Central memory CD8-positive, alpha-beta T cell (primary cell): ENCODE data around the gene PMEPA1.

ENCODE experiments used
- ATAC-seq: fragments of 150-1000 bp; cut with Tn5 transposase; replicated peaks from 2 replicates; pipeline ENCODE4 v1.10.0; 2022; ENCODE audit warnings: mild to moderate bottlenecking, moderate FRiP score, moderate number of reproducible peaks; ENCODE audit not compliant: poor library complexity, severe bottlenecking; ENCODE audit errors: extremely low read depth
- DNase-seq, 2 donors: peaks; one replicate each; pipeline ENCODE4 v3.0.0; 2021; ENCODE audit warnings: low spot score in 2 of 2
- H3K27ac Mint-ChIP-seq: one replicate; pipeline ENCODE4 v1.8.0; 2022; ENCODE audit warnings: low read depth, mild to moderate bottlenecking, moderate library complexity, mixed read lengths
- H3K27me3 Mint-ChIP-seq: one replicate; pipeline ENCODE4 v1.8.0; 2022; ENCODE audit warnings: mixed read lengths
- H3K36me3 Mint-ChIP-seq: one replicate; pipeline ENCODE4 v1.8.0; 2022; ENCODE audit warnings: mild to moderate bottlenecking, moderate library complexity, mixed read lengths; ENCODE audit not compliant: insufficient read depth
- H3K4me1 Mint-ChIP-seq: one replicate; pipeline ENCODE4 v1.8.0; 2022; ENCODE audit warnings: mixed read lengths
- H3K4me3 Mint-ChIP-seq: one replicate; pipeline ENCODE4 v1.8.0; 2022; ENCODE audit warnings: mild to moderate bottlenecking, moderate library complexity, mixed read lengths
- H3K9me3 Mint-ChIP-seq: one replicate; pipeline ENCODE4 v1.8.0; 2022; ENCODE audit warnings: mixed read lengths

The PMEPA1 gene

GRCh38 chr20:57663241-57663640 lies 46.6 kb downstream of the PMEPA1 start:
- ATAC-seq (no peak), DNase-seq (no peak)
- Mint-ChIP-seq H3K36me3 (no peaks in the 10 kb centered on the region), H3K27me3 (no peaks in the 10 kb centered on the region), H3K27ac (no peak overlapping the region), H3K9me3 (no peaks in the 10 kb centered on the region), H3K4me1 (peaks cover 2% of the 10 kb centered on the region), H3K4me3 (no peak overlapping the region)

DNA sequence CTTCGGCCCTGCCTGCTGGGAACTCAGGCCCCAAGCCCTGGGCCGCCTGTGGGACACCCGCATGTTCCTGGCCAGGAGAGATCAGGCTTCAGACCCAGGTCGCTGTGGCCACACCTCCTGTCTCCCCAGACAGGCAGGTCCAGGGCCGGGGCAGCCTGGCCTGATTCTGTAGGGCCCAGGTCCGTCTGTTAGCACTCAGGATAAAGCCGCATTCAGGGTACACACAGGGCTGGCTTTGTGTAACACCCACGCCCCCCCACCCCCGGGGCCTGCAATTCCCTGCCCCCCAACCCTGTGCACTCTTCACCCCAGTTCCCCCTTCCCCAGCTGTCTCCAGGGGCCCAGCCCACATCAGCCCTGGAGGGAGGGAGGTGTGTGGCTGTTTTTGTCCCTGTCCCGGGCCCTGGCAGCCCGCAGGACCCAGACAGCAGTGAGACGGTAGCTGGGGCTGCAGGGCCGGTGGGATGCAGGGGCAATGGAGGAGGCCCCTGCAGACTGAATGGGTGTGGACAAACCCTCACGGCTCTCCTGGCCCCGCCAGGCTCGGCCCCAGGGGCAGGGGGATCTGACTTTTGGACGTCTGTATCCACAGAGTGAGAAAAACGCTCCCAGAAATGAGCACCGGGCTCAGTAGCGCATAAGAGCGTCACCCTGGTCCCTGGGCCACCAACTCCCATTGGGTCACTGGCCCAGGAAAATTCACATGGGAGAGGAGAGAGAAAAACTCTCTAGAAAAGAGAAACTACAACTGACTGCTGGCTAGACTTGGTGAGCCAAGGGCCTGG lies 47.2 kb downstream of the PMEPA1 start:
- H3K27ac Mint-ChIP-seq, result no peak overlapping the region
- ATAC-seq, result no peak

GRCh38 chr20:57661746-57662455 lies 47.9 kb downstream of the PMEPA1 start:
- Mint-ChIP-seq H3K4me3 (no peak overlapping the region), H3K4me1 (peaks cover 8% of the 10 kb centered on the region), H3K9me3 (no peaks in the 10 kb centered on the region), H3K27ac (no peak overlapping the region), H3K27me3 (no peaks in the 10 kb centered on the region), H3K36me3 (no peaks in the 10 kb centered on the region)
- DNase-seq (no peak), ATAC-seq (no peak)

More for the DNA sequence above, 47.2 kb downstream of the PMEPA1 start:
- Mint-ChIP-seq H3K27me3 (no peaks in the 10 kb centered on the region), H3K36me3 (no peaks in the 10 kb centered on the region), H3K9me3 (no peaks in the 10 kb centered on the region), H3K4me3 (no peak overlapping the region), H3K4me1 (peaks cover 8% of the 10 kb centered on the region)
- DNase-seq, result no peak

DNA sequence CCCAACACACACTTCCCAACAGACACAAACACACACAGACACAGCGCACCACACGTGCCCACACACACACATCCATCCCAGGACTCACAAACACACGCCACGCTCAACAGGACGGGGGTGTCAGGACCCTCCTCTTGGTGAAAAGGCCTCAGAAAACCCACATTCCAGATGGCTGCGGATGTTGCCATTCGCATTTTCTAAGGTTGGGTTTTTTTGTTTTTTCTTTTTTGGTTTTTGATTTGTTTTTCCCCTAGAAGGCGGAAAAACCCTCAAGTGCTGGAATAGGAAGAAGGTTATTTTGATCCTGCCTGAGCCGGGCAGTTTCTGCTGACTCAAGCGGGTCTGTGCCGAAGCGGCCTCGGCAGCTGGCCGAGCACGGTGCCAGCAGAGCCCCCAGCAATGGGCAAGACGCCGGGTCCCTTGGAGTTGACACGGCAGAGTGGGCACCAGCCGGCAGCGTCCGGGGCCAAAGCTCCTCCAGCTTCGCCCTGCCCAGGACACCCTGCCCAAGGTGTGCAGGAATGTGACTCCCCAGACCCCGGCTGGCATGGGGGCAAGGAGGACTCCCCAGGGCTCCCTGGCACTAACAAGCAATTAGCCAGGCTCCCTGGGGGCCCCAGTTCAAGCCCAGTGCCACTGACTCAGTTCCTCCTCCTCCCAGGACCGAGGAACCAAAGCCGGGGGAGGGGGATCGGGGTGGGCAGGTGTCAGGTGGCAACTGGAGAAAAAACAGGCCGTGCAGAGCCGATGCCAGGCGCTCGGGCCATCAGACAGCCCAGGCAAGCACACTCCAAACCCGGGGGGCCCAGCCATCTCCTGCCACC lies 48.7 kb downstream of the PMEPA1 start:
- H3K9me3 Mint-ChIP-seq, result no peaks in the 10 kb centered on the region
- peaks cover 8% of the 10 kb centered on the region for H3K4me1 Mint-ChIP-seq
- H3K27ac Mint-ChIP-seq, result no peak overlapping the region
- DNase-seq (no peak), ATAC-seq (no peak)
- H3K36me3 Mint-ChIP-seq, result no peaks in the 10 kb centered on the region
- no peak overlapping the region for H3K4me3 Mint-ChIP-seq
- H3K27me3 Mint-ChIP-seq, result no peaks in the 10 kb centered on the region

DNA sequence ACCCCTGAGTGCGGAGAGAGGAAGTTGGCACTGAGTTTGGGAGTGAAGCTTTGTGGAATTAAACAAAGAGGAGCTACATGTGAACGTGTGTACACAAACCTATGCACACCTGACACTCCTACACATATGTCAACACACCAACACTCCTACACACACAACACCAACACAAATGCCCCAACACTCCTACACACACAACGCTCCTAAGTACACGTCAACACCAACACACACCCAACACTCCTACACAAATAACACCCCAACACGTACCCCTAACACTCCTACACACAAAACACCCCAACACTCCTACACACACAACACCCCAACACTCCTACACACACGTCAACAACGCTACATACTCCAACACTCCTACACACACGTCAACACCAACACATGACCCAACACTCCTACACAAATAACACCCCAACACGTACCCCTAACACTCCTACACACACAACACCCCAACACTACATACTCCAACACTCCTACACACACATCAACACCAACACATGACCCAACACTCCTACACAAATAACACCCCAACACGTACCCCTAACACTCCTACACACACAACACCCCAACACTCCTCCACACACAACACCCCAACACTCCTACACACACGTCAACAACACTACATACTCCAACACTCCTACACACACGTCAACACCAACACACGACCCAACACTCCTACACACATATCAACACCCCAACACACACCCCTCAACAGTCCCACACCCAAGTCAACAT lies 49.5 kb downstream of the PMEPA1 start:
- DNase-seq (no peak), ATAC-seq (no peak)
- H3K36me3 Mint-ChIP-seq, result no peaks in the 10 kb centered on the region
- no peaks in the 10 kb centered on the region for H3K9me3 Mint-ChIP-seq
- no peak overlapping the region for H3K4me3 Mint-ChIP-seq
- H3K4me1 Mint-ChIP-seq, result peaks cover 8% of the 10 kb centered on the region
- no peak overlapping the region for H3K27ac Mint-ChIP-seq
- no peaks in the 10 kb centered on the region for H3K27me3 Mint-ChIP-seq

- no peak for DNase-seq
- Mint-ChIP-seq H3K4me1 (peaks cover 14% of the 10 kb centered on the region), H3K27ac (no peak overlapping the region), H3K9me3 (no peaks in the 10 kb centered on the region), H3K4me3 (no peak overlapping the region), H3K27me3 (no peaks in the 10 kb centered on the region), H3K36me3 (peaks cover 1% of the 10 kb centered on the region)
- no peak for ATAC-seq
These were observed 50.2 kb downstream of the PMEPA1 start for GRCh38 chr20:57659517-57660180.

DNA sequence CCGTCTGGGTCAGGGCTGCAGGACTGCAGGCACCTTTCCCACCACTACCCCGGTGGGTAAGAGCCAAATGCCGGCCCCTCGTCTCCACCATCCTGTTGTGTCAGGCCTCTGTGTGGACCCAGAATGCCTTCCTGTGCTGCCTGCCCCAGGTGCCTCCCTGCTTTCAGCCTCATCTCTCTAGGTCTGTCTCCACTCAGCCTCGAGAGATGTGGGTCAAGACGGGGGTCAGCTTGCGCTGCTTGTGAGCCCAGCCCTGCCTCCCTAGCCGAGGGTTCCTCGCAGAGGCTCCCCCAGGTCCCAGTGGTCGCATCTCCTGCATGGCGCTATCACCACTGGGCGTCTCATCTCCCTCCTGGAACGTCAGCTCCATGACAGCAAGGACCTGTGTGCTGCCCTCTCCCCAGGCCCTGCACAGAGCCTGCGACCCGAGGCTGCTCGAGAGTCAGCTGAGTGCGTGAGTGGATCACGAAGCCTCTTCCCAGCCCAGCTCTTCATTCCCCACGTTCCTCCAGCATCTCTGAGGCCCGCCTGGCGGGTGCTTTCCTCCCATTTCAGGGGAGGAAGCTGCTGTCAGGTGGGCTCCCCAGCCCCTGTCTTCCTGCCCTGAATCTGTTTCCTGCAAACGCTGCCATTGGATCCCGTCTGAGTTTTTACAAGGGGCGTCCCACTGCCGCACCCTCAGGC lies 50.8 kb downstream of the PMEPA1 start:
- H3K9me3 Mint-ChIP-seq, result no peaks in the 10 kb centered on the region
- H3K36me3 Mint-ChIP-seq, result peaks cover 1% of the 10 kb centered on the region
- no peak overlapping the region for H3K27ac Mint-ChIP-seq
- H3K4me1 Mint-ChIP-seq, result peaks cover 20% of the 10 kb centered on the region
- ATAC-seq (no peak), DNase-seq (no peak)
- no peaks in the 10 kb centered on the region for H3K27me3 Mint-ChIP-seq
- H3K4me3 Mint-ChIP-seq, result no peak overlapping the region

GRCh38 chr20:57658447-57658832 lies 51.4 kb downstream of the PMEPA1 start:
- no peak for ATAC-seq
- Mint-ChIP-seq H3K36me3 (peaks cover 1% of the 10 kb centered on the region), H3K4me3 (peak overlapping the region; percentile 18), H3K27me3 (no peaks in the 10 kb centered on the region), H3K9me3 (no peaks in the 10 kb centered on the region), H3K27ac (peak overlapping the region; percentile 85), H3K4me1 (peaks cover 20% of the 10 kb centered on the region)
- no peak for DNase-seq

DNA sequence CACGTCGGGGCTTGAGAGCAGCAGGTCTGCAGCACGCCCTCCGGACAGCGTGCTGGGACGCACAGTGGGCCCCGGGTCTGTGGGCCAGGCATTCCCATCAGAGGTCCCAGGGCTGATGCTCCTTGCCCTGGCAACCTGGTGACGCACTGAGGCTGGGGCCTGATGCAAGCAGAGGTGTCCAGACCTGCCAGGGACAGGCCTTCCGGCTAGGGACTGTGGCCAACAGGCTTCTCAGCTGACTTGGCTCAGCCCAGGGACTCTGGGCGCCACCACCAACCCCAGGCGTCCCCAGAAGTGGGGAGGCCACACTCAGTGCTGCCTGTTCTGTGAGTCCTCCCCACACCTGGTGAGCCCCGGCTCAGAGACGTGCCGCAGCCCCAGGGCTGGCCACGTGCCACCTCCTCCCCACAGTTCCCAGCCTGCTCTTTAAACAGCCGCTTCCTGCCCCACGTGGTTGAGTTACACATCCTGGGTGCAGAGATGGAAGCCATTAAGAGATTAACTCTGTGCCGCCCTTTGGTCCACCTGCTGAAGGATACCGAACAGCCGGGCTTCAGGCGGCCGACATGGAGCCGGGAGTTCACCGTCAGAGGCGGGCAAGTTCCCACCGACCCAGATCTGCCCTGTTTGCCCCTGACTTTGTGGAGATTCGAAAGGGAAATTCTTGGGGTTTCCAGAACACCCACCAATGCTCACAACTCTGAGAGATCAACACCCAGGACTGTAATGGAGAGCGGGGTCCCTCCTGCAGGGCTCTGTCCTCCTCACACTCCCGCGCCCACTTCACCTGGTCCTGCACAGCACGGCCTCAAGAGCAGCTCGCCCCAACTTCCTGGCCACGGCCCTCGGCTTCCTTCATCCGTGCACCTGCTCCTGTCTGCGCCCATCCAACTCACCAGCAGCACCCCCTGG lies 52.0 kb downstream of the PMEPA1 start:
- no peaks in the 10 kb centered on the region for H3K27me3 Mint-ChIP-seq
- H3K4me3 Mint-ChIP-seq, result peak overlapping the region; percentile 18
- peaks cover 20% of the 10 kb centered on the region for H3K4me1 Mint-ChIP-seq
- DNase-seq (peak in 1 of 2 donors; percentile 48), ATAC-seq (peak; percentile 86)
- H3K36me3 Mint-ChIP-seq, result peaks cover 1% of the 10 kb centered on the region
- peak overlapping the region; percentile 85 for H3K27ac Mint-ChIP-seq
- no peaks in the 10 kb centered on the region for H3K9me3 Mint-ChIP-seq

GRCh38 chr20:57656821-57657534 lies 52.8 kb downstream of the PMEPA1 start:
- Mint-ChIP-seq H3K4me3 (no peak overlapping the region), H3K27ac (no peak overlapping the region)
- no peak for ATAC-seq

More at GRCh38 chr20:57656821-57657534, 52.8 kb downstream of the PMEPA1 start:
- Mint-ChIP-seq H3K4me1 (peaks cover 20% of the 10 kb centered on the region), H3K9me3 (no peaks in the 10 kb centered on the region), H3K27me3 (no peaks in the 10 kb centered on the region), H3K36me3 (peaks cover 1% of the 10 kb centered on the region)
- peak in 1 of 2 donors; percentile 11 for DNase-seq
